NCI-H748 (cell line): ENCODE measurements around the gene ATG2B.

Source experiments
- DNase-seq: peaks from one replicate; lab custom pipeline; 2025; ENCODE audit not compliant: unreplicated experiment; lab: John Stamatoyannopoulos, UW

The ATG2B gene

DNA sequence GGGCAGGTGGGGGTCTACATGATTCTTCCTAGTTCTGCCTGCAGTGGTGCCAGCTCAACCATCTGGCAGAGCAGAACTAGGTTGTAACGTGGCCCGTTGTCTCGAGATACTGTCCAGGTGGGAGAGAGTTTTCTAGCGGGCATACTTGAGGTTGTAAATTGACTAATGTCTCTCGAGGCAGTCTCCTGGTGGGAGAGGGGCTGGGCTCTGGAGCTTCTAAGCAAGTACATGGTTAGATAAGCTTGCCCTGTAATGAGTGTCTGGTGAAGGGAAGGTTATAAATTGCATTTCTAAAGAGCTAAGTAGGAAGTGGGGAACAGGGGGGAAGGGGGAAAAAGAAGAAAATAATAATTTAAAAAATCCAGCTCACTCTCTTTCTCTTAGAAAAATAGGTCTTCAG is 89.0 kb downstream of the ATG2B start:
- DNase-seq = no peak

DNA sequence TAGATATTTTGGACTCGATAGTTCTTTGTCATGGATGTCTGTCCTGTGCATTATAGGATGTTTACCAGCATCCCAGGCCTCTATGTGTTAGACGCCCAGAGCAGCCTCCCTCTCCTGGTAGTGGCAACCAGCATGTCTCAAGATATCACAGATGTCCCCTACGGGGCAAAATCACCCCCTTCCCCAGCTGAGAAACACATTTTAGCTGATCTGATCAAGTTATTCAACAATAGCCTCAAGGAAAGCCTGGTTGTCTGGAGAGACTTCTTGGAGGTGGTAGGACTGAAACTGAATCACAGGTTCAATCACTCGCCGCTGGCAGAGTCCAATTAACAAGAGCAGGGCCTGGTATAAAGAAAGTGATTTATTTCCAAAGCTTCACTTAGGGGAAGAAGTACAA is 89.5 kb downstream of the ATG2B start:
- no peak for DNase-seq

DNA sequence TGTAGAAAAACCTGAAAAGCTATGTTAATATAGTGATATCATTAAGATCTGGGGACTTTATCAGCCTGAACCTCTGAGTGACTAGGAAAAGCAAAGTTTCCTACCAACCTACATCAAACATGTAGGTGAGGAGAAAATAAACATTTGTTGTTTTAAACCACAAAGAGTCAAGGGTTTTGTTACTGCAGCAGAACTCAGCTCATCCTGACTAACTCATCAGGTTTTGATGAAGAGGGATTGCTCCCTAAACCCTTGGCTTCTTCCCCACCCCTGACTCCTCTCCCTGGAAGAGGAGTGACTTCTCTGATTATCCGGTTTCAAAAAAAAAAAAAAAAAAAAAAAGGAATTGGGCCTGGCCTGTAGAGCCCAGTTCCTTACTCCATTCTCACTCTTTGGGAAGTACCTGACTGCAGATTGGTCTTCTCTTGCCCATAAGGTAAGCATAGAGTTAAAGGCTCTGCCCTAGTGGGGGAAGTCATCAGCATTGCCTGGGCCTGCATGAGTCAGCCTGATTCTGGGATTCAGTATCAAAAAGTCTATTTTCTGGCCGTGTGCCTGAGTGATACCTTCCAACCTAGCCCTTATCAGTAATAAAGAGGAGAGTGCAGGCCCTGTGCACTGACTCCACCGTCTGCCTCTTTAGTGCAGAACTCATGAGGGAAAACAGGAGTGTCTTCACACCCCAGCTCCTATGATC is 90.2 kb downstream of the ATG2B start:
- DNase-seq = no peak

DNA sequence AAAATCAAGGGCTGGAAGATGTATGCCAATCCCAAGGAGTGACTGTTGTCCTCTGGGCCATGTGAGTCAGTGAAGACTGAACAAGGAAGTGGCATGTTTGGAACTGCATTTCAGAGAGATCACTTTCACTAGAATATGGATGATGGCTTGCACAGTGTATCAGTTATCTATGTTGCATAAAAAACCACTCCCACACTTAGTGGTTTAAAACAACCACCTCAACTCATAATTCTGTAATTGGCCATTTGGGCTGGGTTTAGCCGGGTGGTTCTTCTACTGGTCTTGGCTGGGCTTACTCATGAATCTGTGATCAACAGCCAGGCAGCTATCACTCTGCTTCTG is 91.7 kb downstream of the ATG2B start:
- no peak for DNase-seq

DNA sequence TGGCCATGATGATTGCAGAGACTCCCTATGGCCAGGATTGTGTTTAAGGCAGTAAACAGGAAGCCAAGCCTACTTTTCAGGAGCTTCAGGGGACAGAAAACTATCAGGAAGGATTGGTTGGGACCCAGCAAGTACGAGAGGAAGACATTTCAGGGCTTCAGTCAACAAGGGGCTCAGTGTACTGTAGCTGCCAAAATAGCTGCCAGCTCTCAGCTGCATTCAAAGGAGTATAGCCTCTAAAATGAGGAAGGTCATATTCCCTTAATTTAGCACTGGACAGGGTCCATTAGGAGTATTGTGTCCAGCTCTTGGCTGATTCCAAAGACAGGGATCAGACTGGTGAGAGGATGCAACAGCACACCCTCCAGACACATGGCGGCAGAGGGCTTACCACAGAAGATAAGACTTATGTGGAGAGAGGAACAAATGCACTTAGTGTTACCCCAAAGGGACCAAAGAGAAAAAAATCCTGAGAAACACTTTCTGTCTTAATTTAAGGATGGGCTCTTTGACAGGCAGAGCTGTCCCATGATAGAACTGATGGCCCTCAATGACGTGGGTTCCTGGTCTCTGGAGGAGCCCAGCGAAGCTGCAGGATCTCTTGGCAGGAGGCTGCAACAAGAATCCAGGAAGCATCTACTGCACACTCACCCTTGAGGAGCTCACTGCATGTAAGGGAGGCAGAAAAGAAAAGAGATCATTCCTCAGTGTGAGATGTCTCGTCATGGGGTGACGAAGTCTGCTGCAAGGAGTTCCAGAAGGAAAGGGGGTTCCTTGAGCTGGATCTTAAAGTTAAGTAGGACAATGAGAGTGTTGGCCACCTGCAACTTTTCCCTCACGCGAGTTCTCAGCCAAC is 92.3 kb downstream of the ATG2B start:
- DNase-seq = no peak

DNA sequence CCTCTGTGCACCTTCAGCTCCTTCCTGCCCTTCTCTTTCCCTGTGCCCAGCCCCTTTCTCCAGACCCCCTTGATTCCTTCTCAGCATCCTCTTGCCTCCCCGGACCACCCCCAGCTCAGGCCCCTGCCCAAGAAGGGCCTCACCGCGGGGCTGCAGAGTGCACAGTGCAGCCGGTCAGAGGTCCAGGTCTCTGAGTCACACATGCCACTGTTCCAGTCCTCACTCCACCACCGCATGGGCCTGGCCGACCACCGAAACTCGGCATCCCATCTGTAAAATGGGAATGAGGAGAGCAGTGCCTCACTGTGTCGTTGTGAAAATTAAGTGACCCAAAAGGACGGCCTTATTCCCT is 93.8 kb downstream of the ATG2B start:
- no peak for DNase-seq

DNA sequence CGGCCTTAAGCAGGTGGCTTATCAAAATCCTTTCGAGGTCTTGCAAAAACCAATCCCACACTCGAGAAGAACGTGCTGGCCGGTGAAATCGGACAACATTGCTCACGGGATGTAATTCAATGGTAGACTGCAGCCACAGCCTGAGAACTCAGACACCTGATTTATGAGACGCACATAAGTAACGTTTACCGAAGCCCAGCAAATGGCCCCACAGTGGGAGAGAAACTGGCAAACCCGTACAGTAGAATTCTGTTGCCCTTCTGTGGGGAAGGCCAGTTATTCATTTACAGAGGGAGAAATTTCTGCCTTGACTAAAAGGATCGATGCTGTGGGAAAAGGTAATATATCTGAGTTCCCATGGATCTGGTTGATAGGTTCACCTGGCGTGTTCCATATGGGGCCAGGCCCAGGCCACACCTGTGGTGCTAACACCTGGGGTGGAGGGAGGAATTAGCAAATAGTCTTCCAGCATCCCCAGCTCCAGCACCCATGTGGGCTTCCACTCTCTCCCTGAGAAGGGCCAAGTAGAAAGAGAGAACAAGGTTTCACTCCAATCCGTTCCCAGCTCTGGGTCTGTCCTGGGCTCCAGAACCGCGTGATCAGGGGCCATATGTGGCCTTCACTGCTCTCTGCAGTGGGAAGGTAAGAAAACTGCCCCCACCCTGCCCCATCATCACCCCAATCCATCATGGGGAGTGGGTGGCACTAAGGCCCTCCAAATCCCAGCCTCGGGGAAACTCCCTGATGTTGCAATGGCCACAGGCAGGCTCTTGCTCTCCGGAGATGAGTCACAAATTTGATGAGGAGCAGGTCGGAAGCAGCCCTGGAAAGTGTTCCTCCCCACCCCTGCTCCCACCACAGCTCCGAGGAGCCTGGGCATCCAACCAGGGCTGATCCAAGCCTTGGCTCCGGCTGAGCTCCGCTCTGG is 94.4 kb downstream of the ATG2B start:
- no peak for DNase-seq

DNA sequence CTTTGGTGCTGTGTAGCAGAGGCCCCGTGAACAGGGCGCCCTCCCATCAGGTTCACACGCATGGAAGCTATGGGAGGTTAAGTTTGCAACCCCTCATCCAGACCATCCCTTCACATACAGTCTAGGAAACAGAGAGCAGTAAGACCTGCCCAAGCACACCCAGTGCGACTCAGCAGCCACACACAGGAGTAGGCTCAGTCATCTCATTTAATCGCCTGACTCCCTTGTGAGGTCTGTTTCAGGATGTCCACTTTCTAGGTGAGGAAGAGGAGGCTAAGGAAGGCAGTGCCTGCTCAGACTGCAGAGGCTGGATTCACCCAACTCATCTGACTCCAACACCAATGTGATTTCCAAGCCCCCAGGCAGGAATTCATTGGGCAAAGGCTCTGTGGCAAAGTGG is 95.2 kb downstream of the ATG2B start:
- DNase-seq = no peak

DNA sequence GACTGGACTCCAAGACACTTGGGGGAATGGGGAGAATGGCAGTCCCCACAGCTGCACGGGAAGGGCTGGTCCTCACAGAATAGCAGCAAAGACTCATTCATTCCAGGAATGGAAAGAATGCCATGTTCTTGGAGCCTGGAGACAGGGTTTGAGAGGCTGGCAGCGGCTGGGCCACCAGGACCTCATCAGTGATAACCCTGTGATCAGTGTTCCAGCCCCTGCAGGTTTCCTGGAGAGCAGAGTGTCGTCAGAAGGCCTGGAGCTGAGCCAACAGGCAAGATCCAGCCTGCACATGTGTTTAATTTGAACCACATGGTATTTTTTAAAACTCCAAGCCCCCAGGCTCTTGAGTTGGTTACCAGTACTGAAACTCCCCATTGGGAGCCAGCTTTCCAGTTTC is 95.8 kb downstream of the ATG2B start:
- DNase-seq = peak; percentile 51

DNA sequence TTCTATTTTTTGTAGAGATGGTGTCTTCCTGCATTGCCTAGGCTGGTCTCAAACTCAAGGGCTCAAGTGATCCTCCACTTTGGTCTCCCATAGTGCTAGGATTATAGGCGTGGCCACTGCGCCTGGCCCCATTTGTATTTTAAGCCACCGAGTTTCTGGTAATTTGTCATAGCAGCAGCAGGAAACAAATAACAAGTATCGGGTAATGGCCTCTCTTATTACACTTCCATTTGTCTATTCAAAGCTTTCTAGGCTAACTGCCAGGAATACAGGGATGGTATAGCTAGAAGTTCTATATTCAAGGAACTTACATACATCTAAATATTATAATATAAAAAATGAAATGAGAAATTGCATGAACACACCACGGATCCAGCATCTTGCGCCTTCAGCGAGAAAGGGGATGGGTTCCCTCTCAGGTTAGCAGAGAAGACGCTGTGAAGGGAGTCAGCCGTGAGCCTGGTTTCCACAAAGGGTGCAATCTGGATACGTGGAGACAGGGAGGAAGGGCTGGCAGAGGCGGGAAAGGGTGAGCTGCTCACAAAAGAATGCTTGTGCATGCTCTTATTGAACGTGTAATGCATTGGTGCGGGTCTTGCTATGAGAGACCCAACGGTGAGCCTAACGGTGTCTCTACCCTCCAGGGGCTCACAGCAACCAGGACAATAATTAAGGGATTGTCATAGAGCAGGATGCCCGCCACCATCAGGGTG is 97.6 kb downstream of the ATG2B start:
- peak; percentile 83 for DNase-seq

DNA sequence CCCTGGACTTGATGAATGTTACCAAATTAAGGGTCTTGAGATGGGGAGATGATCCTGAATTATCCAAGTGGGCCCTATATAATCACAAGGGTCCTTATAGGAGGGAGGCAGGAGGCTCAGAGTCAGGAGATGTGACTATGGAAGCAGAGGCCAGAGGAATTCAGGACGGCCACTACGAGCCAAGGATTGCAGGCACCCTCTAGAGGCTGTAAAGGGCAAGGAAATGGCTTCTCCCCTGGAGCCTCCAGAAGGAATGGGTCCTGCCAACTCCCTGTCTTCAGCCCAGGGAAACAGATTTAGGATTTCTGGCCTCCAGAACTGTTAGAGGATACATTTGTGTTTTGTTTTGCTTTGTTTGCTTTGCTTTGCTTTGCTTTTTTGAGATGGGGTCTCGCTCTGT is 98.3 kb downstream of the ATG2B start:
- no peak for DNase-seq

DNA sequence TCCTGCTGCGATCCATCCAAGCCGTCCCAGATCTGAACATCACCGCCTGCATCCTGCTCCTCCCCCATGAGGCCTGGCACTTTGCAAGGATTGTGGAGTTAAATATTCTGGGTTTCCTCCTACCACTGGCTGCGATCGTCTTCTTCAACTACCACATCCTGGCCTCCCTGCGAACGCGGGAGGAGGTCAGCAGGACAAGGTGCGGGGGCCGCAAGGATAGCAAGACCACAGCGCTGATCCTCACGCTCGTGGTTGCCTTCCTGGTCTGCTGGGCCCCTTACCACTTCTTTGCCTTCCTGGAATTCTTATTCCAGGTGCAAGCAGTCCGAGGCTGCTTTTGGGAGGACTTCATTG is 99.0 kb downstream of the ATG2B start:
- DNase-seq = no peak

DNA sequence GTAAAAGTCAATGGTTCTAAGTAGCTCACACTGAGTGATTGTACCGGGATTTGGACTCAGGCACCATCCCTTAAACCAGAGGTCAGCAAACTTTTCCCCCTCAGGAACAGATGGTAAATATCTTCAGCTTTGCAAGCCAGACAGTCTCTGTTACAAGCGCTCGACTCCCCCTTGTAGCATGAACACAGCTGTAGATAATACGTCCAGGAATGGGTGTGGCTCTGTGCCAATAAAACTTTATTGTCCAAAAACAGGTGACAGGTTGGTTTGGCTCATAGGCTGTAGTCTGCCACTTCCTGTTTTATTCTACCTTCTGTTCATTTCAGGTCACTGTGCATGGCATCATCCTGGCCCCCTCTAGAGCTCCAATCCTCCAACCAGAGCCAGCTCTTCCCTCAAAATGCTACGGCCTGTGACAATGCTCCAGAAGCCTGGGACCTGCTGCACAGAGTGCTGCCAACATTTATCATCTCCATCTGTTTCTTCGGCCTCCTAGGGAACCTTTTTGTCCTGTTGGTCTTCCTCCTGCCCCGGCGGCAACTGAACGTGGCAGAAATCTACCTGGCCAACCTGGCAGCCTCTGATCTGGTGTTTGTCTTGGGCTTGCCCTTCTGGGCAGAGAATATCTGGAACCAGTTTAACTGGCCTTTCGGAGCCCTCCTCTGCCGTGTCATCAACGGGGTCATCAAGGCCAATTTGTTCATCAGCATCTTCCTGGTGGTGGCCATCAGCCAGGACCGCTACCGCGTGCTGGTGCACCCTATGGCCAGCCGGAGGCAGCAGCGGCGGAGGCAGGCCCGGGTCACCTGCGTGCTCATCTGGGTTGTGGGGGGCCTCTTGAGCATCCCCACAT is 99.6 kb downstream of the ATG2B start:
- DNase-seq = peak; percentile 36

DNA sequence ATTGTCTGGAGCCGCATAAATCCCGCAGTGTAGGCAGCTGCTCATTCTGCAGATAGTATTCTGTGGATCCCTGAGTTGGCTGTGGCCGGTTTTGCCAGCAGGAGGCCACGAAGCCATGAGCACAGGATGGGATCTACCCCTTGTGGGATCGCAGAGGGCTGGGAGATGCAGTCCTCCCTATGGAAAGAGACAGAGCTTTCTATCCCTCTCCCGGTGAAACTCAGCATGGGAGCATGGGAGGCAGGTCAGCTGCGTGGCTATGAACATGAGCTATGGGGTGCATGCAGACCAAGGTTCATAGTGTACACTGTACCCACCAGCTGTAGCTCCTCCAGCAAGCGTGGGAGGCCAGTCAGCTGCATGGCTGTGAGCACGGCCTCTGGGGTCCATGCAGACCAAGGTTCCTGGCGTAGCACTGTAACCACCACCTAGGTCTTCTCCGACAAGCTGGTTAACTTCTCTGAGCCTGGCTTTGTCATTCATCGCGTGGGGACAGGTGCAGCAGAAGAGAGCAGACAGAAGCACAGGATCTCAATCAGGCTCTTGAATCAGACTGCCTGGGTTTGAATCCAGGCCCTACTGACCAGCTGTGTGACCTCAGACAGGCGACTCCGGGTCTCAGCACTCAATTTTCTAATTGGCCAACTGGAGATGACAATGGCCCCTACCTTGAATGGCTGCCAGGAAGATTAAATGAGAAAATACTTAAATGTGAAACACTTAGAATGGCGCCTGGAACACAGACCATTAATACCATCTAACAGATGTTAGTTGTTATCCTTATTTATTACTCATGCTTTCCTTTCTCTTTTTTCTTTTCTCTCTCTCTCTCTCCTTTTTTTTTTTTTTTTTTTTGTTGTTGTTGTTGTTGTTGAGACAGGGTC is 101.1 kb downstream of the ATG2B start:
- DNase-seq = no peak

DNA sequence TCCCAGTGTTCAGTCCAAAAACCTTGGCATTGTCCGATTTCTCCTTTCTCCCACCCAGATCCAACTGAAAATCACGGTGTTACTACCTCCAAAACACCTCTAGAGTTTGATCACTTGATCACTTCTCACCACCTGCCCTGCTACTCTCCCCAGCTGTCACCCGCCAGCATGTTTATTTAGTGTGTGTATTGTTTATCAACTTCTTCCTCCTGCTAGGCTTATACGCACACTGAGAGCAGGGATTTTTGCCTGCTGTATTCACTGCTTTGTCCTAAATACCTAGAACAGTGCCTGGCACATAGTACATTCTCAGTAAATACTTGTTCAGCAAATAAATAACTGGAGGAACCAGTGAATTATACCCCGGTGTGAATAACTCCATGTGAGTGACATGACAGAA is 102.1 kb downstream of the ATG2B start:
- DNase-seq = peak; percentile 78

DNA sequence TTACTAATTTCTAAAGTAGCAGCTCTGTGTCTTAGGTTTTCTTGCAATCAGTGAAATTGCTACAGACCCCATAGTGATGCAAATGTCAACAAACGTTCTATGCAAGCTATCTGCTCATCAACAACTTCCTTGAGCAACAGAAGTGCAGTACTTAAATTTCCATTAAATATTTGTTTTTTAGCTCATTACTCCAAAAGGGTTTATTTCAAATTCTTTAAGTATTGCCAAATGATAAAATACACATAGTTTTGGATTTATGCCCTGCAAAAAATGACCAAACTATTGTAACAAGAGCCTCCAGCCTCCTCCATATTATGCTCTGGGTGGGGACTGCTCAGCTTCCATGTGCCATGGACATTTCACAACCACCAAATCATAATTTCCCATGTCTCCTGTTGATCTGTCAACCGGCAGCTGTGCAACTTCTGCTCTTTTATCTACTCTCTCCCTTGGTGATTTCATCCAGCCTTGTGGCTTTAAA is 102.8 kb downstream of the ATG2B start:
- no peak for DNase-seq

DNA sequence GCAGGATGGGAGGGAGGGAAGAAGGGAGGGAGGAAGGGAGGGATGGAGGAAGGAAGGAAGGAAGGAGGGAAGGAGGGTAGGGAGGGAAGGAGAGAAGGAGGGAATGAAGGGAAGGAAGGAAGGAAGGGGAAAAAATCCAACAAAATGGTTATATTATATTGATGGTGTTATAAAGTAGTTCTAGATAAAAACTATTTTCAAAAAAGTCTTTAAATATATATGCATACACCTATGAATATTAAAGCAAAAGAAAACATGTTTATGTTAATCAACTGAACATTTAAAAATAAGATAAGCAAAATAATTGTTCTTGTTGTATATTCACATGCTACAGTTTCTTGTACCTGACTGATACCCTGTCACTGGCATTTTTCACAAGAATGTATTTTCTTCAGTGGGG is 105.2 kb downstream of the ATG2B start:
- DNase-seq = no peak

DNA sequence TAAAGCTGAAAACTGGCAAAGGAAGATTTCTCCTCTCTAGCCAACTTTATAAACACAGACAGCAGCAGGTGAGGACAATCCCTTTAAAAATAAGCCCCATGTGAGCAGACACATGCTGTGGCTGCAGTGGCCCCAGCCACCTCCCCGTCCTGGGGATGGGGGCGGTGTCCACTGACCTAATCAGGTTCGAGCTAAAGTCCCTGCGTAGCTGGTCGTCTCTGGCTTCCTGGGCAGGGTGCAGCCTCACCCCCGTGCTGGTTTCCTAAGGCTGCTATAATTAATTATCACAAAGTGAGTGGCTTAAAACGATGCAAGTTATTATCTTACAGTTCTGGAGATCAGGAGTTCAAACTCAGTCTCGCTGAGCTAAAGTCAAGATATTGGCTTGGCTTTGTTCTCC is 106.1 kb downstream of the ATG2B start:
- DNase-seq = no peak

DNA sequence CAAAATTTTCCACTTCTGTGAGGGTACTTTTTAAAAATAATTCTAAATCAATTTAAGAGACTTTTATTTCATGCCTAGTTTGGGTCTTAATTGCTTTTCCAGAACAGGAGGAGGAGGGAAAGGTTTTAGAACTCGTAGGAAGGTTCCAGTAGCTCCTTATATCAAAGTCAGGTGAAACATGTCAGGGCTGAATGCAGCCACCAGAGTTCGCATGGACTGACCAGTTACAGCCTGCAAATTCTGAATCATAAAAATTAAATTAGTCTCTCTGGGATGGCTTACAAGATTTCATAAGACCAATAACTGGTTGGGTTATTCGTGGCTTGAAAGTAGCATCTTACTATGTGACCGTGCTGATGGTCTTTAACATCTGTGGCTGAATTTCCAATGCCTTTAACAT is 106.7 kb downstream of the ATG2B start:
- DNase-seq = no peak
